Right renal cortex interstitium (tissue), 3 donors: ENCODE measurements around the gene ZNF649. TPM values are rescaled to one million over a fixed set of nuclear protein-coding genes. Genes with fewer than 3 reads are reported as not detected.

Experiments used
- DNase-seq, 3 donors: peaks; one replicate each; pipeline ENCODE4 v3.0.0-alpha.2; 2013; ENCODE audit warnings: low read depth in 3 of 3, low spot score in 2 of 3
- polyA plus RNA-seq, 3 donors: library from polyadenylated mRNA; unstranded; fragments of 120-200 nt; gene quantifications; one replicate each; pipeline ENCODE4 v1.2.1, GENCODE V29; 2013; ENCODE audit not compliant: insufficient read length in 3 of 3

Gene ZNF649
- polyA plus RNA-seq, 3 donors = 29.1 to 34.0 (median 33.0) TPM

- no peak for DNase-seq
These were observed 14.9 kb downstream of the ZNF649 start for GRCh38 chr19:51889934-51890333.

- DNase-seq = peak; percentile 81 to 93 (median 87)
These were observed 17.0 kb downstream of the ZNF649 start, which contains the start of gene ZNF577 for GRCh38 chr19:51887522-51888498. Gene ZNF577, minus strand, starts transcription at chr19:51887951. Its CDS starts 7,569 bp downstream, at chr19:51880382.

- no peak for DNase-seq
These were observed 20.1 kb downstream of the ZNF649 start for GRCh38 chr19:51884713-51885112.

- DNase-seq = no peak
These were observed 22.3 kb downstream of the ZNF649 start for GRCh38 chr19:51882518-51882917.

GRCh38 chr19:51873097-51873496, 31.7 kb downstream of the ZNF649 start:
- no peak for DNase-seq

- no peak for DNase-seq
These were observed 42.8 kb downstream of the ZNF649 start for GRCh38 chr19:51861870-51862622.

Other genes starting within 250 kb of the ZNF649 start
- 10 to 100 TPM; 11.6 to 15.5 (median 12.1) TPM for gene SPACA6, start 211.7 kb downstream of the ZNF649 start, polyA plus RNA-seq
- not detected for gene HAS1, start 181.0 kb downstream of the ZNF649 start, polyA plus RNA-seq
- 1 to 10 TPM in 1 of 3 donors, under 1 TPM in 2; 0.72 to 1.8 (median 0.89) TPM for gene FPR1, start 153.1 kb downstream of the ZNF649 start, polyA plus RNA-seq
- gene FPR2, start 143.8 kb downstream of the ZNF649 start, polyA plus RNA-seq = under 1 TPM in 2 of 3 donors, not detected in 1; 0.18 to 0.21 TPM
- under 1 TPM; 0.17 to 0.49 (median 0.34) TPM for gene FPR3, start 109.9 kb downstream of the ZNF649 start, polyA plus RNA-seq
- gene ZNF577, start 17.1 kb downstream of the ZNF649 start, polyA plus RNA-seq = 10 to 100 TPM; 38.8 to 50.2 (median 44.5) TPM
- 10 to 100 TPM; 12.3 to 16.9 (median 16.5) TPM for gene ZNF613, start 22.5 kb upstream of the ZNF649 start, polyA plus RNA-seq
- 10 to 100 TPM; 18.8 to 22.8 (median 21.5) TPM for gene ZNF350, start 81.8 kb upstream of the ZNF649 start, polyA plus RNA-seq
- 10 to 100 TPM; 19.6 to 20.5 (median 20.4) TPM for gene ZNF615, start 103.2 kb upstream of the ZNF649 start, polyA plus RNA-seq
- 10 to 100 TPM; 17.3 to 19.0 (median 17.8) TPM for gene ZNF614, start 123.4 kb upstream of the ZNF649 start, polyA plus RNA-seq
- gene ZNF432, start 143.8 kb upstream of the ZNF649 start, polyA plus RNA-seq = 10 to 100 TPM; 21.3 to 25.0 (median 23.0) TPM
- gene ZNF841, start 190.7 kb upstream of the ZNF649 start, polyA plus RNA-seq = 10 to 100 TPM; 12.7 to 16.2 (median 13.8) TPM
- 10 to 100 TPM; 21.3 to 22.0 (median 21.8) TPM for gene ZNF616, start 234.9 kb upstream of the ZNF649 start, polyA plus RNA-seq